ENCODE measurements around the gene CDON. TPM values are rescaled to one million over a fixed set of nuclear protein-coding genes. Genes with fewer than 3 reads are reported as not detected.

Gene CDON
- total and polyA plus RNA-seq, 2 of the 13 experiments (the other 11 are each of a cell fraction or from before 2014, with no cell fraction given): 9.6 to 12.8 TPM

DNA sequence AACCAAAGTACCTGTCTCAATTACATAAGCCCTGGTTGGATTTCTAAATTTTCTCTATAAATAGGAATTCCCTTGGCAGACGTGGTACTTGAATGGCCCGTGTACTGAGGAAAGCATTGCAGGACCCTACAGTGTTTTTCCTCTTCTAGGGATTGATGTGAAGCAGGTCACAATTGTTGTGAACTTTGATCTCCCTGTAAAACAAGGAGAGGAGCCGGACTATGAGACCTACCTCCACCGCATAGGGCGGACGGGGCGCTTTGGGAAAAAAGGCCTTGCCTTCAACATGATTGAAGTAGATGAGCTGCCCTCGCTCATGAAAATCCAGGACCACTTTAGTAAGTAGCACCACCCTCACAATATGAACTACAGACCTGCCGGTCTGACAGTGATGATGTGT is 141.6 kb downstream of the CDON start (continued):
- TF ChIP-seq, protein P1, sequence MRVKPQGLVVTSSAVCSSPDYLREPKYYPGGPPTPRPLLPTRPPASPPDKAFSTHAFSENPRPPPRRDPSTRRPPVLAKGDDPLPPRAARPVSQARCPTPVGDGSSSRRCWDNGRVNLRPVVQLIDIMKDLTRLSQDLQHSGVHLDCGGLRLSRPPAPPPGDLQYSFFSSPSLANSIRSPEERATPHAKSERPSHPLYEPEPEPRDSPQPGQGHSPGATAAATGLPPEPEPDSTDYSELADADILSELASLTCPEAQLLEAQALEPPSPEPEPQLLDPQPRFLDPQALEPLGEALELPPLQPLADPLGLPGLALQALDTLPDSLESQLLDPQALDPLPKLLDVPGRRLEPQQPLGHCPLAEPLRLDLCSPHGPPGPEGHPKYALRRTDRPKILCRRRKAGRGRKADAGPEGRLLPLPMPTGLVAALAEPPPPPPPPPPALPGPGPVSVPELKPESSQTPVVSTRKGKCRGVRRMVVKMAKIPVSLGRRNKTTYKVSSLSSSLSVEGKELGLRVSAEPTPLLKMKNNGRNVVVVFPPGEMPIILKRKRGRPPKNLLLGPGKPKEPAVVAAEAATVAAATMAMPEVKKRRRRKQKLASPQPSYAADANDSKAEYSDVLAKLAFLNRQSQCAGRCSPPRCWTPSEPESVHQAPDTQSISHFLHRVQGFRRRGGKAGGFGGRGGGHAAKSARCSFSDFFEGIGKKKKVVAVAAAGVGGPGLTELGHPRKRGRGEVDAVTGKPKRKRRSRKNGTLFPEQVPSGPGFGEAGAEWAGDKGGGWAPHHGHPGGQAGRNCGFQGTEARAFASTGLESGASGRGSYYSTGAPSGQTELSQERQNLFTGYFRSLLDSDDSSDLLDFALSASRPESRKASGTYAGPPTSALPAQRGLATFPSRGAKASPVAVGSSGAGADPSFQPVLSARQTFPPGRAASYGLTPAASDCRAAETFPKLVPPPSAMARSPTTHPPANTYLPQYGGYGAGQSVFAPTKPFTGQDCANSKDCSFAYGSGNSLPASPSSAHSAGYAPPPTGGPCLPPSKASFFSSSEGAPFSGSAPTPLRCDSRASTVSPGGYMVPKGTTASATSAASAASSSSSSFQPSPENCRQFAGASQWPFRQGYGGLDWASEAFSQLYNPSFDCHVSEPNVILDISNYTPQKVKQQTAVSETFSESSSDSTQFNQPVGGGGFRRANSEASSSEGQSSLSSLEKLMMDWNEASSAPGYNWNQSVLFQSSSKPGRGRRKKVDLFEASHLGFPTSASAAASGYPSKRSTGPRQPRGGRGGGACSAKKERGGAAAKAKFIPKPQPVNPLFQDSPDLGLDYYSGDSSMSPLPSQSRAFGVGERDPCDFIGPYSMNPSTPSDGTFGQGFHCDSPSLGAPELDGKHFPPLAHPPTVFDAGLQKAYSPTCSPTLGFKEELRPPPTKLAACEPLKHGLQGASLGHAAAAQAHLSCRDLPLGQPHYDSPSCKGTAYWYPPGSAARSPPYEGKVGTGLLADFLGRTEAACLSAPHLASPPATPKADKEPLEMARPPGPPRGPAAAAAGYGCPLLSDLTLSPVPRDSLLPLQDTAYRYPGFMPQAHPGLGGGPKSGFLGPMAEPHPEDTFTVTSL (CRISPR knock-in tag; IDR thresholded peaks at IDR 0.05; ENCODE audit: borderline replicate concordance): no peak
- peak; percentile 25; the same call in 1 of the 2 replicates for TF ChIP-seq ZFX (CRISPR knock-in tag; IDR thresholded peaks at IDR 0.05; ENCODE audit: low read depth)
- TF ChIP-seq GATAD2A (CRISPR knock-in tag; IDR thresholded peaks at IDR 0.05): peak; percentile 26; the same call in 1 of the 2 replicates
- TF ChIP-seq, protein P2, sequence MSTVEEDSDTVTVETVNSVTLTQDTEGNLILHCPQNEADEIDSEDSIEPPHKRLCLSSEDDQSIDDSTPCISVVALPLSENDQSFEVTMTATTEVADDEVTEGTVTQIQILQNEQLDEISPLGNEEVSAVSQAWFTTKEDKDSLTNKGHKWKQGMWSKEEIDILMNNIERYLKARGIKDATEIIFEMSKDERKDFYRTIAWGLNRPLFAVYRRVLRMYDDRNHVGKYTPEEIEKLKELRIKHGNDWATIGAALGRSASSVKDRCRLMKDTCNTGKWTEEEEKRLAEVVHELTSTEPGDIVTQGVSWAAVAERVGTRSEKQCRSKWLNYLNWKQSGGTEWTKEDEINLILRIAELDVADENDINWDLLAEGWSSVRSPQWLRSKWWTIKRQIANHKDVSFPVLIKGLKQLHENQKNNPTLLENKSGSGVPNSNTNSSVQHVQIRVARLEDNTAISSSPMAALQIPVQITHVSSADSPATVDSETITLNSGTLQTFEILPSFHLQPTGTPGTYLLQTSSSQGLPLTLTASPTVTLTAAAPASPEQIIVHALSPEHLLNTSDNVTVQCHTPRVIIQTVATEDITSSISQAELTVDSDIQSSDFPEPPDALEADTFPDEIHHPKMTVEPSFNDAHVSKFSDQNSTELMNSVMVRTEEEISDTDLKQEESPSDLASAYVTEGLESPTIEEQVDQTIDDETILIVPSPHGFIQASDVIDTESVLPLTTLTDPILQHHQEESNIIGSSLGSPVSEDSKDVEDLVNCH (CRISPR knock-in tag; IDR thresholded peaks at IDR 0.05): no peak
- 0 out of 2 replicates have a peak, but pooled peaks have one; percentile 30 for TF ChIP-seq BCL6 (CRISPR knock-in tag; IDR thresholded peaks at IDR 0.05)
- no peak for TF ChIP-seq RAD51 (IDR thresholded peaks at IDR 0.05; ENCODE audit: borderline replicate concordance)
- TF ChIP-seq, protein P3, sequence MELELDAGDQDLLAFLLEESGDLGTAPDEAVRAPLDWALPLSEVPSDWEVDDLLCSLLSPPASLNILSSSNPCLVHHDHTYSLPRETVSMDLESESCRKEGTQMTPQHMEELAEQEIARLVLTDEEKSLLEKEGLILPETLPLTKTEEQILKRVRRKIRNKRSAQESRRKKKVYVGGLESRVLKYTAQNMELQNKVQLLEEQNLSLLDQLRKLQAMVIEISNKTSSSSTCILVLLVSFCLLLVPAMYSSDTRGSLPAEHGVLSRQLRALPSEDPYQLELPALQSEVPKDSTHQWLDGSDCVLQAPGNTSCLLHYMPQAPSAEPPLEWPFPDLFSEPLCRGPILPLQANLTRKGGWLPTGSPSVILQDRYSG (CRISPR knock-in tag; IDR thresholded peaks at IDR 0.05): no peak
- no peak for TF ChIP-seq ETV5 (CRISPR knock-in tag; IDR thresholded peaks at IDR 0.05; ENCODE audit: borderline replicate concordance)
- TF ChIP-seq NPAS2 (CRISPR knock-in tag; IDR thresholded peaks at IDR 0.05; ENCODE audit: borderline replicate concordance): no peak
- no peak for TF ChIP-seq ZNF510 (CRISPR knock-in tag; IDR thresholded peaks at IDR 0.05; ENCODE audit: low read depth)
- TF ChIP-seq HNRNPLL (IDR thresholded peaks at IDR 0.05; ENCODE audit: low read depth, low read length, poor library complexity, severe bottlenecking): no peak
- TF ChIP-seq SMYD3 (CRISPR knock-in tag; IDR thresholded peaks at IDR 0.05): 0 out of 2 replicates have a peak, but pooled peaks have one; percentile 31
- TF ChIP-seq, protein P4, sequence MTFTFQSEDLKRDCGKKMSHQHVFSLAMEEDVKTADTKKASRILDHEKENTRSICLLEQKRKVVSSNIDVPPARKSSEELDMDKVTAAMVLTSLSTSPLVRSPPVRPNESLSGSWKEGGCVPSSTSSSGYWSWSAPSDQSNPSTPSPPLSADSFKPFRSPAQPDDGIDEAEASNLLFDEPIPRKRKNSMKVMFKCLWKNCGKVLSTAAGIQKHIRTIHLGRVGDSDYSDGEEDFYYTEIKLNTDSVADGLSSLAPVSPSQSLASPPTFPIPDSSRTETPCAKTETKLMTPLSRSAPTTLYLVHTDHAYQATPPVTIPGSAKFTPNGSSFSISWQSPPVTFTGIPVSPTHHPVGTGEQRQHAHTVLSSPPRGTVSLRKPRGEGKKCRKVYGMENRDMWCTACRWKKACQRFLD (CRISPR knock-in tag; IDR thresholded peaks at IDR 0.05; ENCODE audit: borderline replicate concordance): no peak
- no peak for TF ChIP-seq REL (CRISPR knock-in tag; conservative IDR thresholded peaks at IDR 0.05)
- TF ChIP-seq ZNF235 (CRISPR knock-in tag; IDR thresholded peaks at IDR 0.05; ENCODE audit: borderline replicate concordance): no peak
- TF ChIP-seq, protein P5, sequence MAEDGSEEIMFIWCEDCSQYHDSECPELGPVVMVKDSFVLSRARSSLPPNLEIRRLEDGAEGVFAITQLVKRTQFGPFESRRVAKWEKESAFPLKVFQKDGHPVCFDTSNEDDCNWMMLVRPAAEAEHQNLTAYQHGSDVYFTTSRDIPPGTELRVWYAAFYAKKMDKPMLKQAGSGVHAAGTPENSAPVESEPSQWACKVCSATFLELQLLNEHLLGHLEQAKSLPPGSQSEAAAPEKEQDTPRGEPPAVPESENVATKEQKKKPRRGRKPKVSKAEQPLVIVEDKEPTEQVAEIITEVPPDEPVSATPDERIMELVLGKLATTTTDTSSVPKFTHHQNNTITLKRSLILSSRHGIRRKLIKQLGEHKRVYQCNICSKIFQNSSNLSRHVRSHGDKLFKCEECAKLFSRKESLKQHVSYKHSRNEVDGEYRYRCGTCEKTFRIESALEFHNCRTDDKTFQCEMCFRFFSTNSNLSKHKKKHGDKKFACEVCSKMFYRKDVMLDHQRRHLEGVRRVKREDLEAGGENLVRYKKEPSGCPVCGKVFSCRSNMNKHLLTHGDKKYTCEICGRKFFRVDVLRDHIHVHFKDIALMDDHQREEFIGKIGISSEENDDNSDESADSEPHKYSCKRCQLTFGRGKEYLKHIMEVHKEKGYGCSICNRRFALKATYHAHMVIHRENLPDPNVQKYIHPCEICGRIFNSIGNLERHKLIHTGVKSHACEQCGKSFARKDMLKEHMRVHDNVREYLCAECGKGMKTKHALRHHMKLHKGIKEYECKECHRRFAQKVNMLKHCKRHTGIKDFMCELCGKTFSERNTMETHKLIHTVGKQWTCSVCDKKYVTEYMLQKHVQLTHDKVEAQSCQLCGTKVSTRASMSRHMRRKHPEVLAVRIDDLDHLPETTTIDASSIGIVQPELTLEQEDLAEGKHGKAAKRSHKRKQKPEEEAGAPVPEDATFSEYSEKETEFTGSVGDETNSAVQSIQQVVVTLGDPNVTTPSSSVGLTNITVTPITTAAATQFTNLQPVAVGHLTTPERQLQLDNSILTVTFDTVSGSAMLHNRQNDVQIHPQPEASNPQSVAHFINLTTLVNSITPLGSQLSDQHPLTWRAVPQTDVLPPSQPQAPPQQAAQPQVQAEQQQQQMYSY (CRISPR knock-in tag; IDR thresholded peaks at IDR 0.05): peak; percentile 81

All from HepG2 (cell line).